Measurements from ENCODE around the gene KLHL1.
"Not testable (repeated sequence)": the region's sequence is repeated elsewhere in the genome, so short reads cannot be mapped to it uniquely, and the experiment has no call there.

Gene KLHL1

GRCh38 chr13:70108356-70109105, at the start of gene KLHL1:
Gene KLHL1, minus strand, starts transcription at chr13:70108452. Its CDS starts 753 bp downstream, at chr13:70107699.
- DNase-seq, result no peak

GRCh38 chr13:70142658-70143057, 34.4 kb upstream of the KLHL1 start:
- not testable (repeated sequence) for DNase-seq

GRCh38 chr13:70128098-70128497, 19.8 kb upstream of the KLHL1 start:
- DNase-seq, result no peak

GRCh38 chr13:70125693-70126092, 17.4 kb upstream of the KLHL1 start:
- no peak for DNase-seq

- DNase-seq, result no peak
Measured at GRCh38 chr13:70117338-70117905, 9.2 kb upstream of the KLHL1 start.

- DNase-seq, result no peak
Measured at GRCh38 chr13:70107498-70108281, 562 bp downstream of the KLHL1 start, which contains the start of gene ATXN8OS. Gene ATXN8OS, plus strand, starts transcription at chr13:70107826.

GRCh38 chr13:70107125-70107497, 1.1 kb downstream of the KLHL1 start:
- no peak for DNase-seq

- DNase-seq, result no peak
Measured at GRCh38 chr13:70104481-70104880, 3.8 kb downstream of the KLHL1 start.

- DNase-seq, result no peak
Measured at GRCh38 chr13:70098669-70099068, 9.6 kb downstream of the KLHL1 start.

GRCh38 chr13:70090036-70090723, 18.1 kb downstream of the KLHL1 start:
- DNase-seq, result no peak

- DNase-seq, result no peak
Measured at GRCh38 chr13:70088926-70089325, 19.3 kb downstream of the KLHL1 start.

- no peak for DNase-seq
Measured at GRCh38 chr13:70087247-70087646, 21.0 kb downstream of the KLHL1 start.

- peak in 1 of 14 donors; percentile 3 for DNase-seq
Measured at GRCh38 chr13:70080012-70080411, 28.2 kb downstream of the KLHL1 start.

GRCh38 chr13:70054572-70054971, 53.7 kb downstream of the KLHL1 start:
- DNase-seq, result no peak

- no peak for DNase-seq
Measured at GRCh38 chr13:70051531-70051930, 56.7 kb downstream of the KLHL1 start.

GRCh38 chr13:70043685-70044084, 64.6 kb downstream of the KLHL1 start:
- DNase-seq, result no peak

- DNase-seq, result no peak
Measured at GRCh38 chr13:70042193-70042592, 66.1 kb downstream of the KLHL1 start.

GRCh38 chr13:70034286-70034685, 74.0 kb downstream of the KLHL1 start:
- no peak for DNase-seq

GRCh38 chr13:70027551-70027950, 80.7 kb downstream of the KLHL1 start:
- DNase-seq, result no peak

- DNase-seq, result no peak
Measured at GRCh38 chr13:70023516-70023915, 84.7 kb downstream of the KLHL1 start.

- DNase-seq, result no peak
Measured at GRCh38 chr13:70022646-70023045, 85.6 kb downstream of the KLHL1 start.

GRCh38 chr13:70016116-70016515, 92.1 kb downstream of the KLHL1 start:
- DNase-seq, result no peak

GRCh38 chr13:70014337-70014736, 93.9 kb downstream of the KLHL1 start:
- no peak for DNase-seq

Measured in C1 segment of cervical spinal cord (tissue), 14 donors.